ENCODE data around the gene ERMAP. TPM values are rescaled to one million over a fixed set of nuclear protein-coding genes. Genes with fewer than 3 reads are reported as not detected.

Gene ERMAP
- polyA plus RNA-seq, 1 experiment = 24.4 TPM

DNA sequence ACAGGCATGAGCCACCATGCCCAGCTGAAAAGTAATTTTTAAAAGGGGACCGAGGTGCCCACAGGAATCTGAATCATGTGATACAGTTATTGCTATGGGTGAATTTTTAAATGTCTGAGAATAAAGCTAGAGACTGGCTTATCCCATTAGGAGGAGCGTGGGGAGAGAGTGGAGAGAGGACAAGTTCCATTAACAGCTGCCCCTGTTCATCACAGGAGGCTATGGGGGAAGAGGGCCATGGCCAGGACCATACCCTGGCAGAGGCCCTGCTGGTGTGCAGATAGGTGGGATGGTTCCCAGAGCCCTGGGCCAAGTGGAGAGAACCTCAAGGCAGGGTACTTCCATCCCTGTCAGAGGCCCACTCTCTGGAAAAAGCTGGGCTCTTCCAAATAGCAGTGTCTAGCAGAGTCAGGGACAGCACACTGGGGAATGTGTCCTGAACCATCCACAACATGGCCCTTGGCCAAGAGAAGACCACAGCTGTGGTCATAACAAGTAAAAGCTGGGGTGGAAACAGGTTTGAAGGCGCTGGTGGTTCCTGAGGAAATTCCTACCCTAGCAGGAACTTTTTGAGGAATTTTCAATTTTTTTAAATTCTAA is 15.8 kb downstream of the ERMAP start:
- TF ChIP-seq, protein P1, sequence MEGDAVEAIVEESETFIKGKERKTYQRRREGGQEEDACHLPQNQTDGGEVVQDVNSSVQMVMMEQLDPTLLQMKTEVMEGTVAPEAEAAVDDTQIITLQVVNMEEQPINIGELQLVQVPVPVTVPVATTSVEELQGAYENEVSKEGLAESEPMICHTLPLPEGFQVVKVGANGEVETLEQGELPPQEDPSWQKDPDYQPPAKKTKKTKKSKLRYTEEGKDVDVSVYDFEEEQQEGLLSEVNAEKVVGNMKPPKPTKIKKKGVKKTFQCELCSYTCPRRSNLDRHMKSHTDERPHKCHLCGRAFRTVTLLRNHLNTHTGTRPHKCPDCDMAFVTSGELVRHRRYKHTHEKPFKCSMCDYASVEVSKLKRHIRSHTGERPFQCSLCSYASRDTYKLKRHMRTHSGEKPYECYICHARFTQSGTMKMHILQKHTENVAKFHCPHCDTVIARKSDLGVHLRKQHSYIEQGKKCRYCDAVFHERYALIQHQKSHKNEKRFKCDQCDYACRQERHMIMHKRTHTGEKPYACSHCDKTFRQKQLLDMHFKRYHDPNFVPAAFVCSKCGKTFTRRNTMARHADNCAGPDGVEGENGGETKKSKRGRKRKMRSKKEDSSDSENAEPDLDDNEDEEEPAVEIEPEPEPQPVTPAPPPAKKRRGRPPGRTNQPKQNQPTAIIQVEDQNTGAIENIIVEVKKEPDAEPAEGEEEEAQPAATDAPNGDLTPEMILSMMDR (IDR thresholded peaks at IDR 0.05; ENCODE audit: insufficient read depth, low read depth, low read length) = no peak
- H3K36me3 ChIP-seq (ENCODE audit: control insufficient read depth, insufficient read depth, low read length) = peaks cover 8% of the 10 kb centered on the region
- no peak overlapping the region for H3K4me3 ChIP-seq (ENCODE audit: low read depth, low read length)
- no peak for DNase-seq (ENCODE audit: low read depth)
- CTCF ChIA-PET = interaction anchor here (0.9 kb wide), 1 partner anchor 241 kb away, joined by 3 read pairs; no protein-coding TSS in a partner anchor
- H3K27me3 ChIP-seq (ENCODE audit: control insufficient read depth, insufficient read depth, low read length) = no peaks in the 10 kb centered on the region
- POLR2A ChIA-PET = no interaction called here

DNA sequence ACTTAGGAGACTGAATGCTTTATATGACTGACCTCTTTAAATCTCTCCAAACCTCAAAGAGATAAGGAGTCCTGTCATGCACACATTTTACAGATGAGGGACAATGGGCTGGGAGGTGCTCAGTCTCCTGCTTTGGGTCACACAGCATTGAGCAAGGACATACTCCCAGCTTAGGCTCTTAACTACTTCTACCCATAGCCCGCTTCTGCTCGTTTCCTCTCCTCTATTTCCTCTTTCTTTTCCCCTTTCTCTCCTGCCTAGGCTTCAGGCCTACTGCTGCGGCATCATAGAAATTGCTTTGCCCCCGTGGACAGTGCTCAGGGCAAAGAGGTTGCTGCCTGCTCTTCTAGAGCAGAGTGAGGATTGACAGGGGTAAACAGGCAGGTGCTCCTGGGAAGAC is 17.1 kb downstream of the ERMAP start:
- ChIA-PET CTCF (interaction anchor here (1.1 kb wide), 1 partner anchor 9 kb away, joined by 3 read pairs; no protein-coding TSS in a partner anchor), POLR2A (no interaction called here)

GRCh38 chr1:42834803-42835202 is 17.9 kb downstream of the ERMAP start:
- CTCF ChIA-PET = interaction anchor here (1.1 kb wide), 1 partner anchor 10 kb away, joined by 3 read pairs; no protein-coding TSS in a partner anchor
- Histone ChIP-seq H3K4me3 (ENCODE audit: low read depth, low read length) (no peak overlapping the region), H3K27me3 (ENCODE audit: control insufficient read depth, insufficient read depth, low read length) (no peaks in the 10 kb centered on the region), H3K36me3 (ENCODE audit: control insufficient read depth, insufficient read depth, low read length) (peaks cover 8% of the 10 kb centered on the region)
- TF ChIP-seq, protein P1 (IDR thresholded peaks at IDR 0.05; ENCODE audit: insufficient read depth, low read depth, low read length) = no peak
- POLR2A ChIA-PET = no interaction called here
- no peak for DNase-seq (ENCODE audit: low read depth)

More for the DNA sequence above, 17.1 kb downstream of the ERMAP start:
- DNase-seq (ENCODE audit: low read depth) = no peak
- no peak overlapping the region for H3K4me3 ChIP-seq (ENCODE audit: low read depth, low read length)
- TF ChIP-seq, protein P1 (IDR thresholded peaks at IDR 0.05; ENCODE audit: insufficient read depth, low read depth, low read length) = no peak
- no peaks in the 10 kb centered on the region for H3K27me3 ChIP-seq (ENCODE audit: control insufficient read depth, insufficient read depth, low read length)
- H3K36me3 ChIP-seq (ENCODE audit: control insufficient read depth, insufficient read depth, low read length) = peaks cover 8% of the 10 kb centered on the region

- Histone ChIP-seq H3K27me3 (ENCODE audit: control insufficient read depth, insufficient read depth, low read length) (no peaks in the 10 kb centered on the region), H3K4me3 (ENCODE audit: low read depth, low read length) (no peak overlapping the region), H3K36me3 (ENCODE audit: control insufficient read depth, insufficient read depth, low read length) (peaks cover 6% of the 10 kb centered on the region)
- ChIA-PET CTCF (no interaction called here), POLR2A (no interaction called here)
- no peak for DNase-seq (ENCODE audit: low read depth)
- TF ChIP-seq, protein P1 (IDR thresholded peaks at IDR 0.05; ENCODE audit: insufficient read depth, low read depth, low read length) = no peak
Measured at GRCh38 chr1:42835422-42835821, 18.5 kb downstream of the ERMAP start.

DNA sequence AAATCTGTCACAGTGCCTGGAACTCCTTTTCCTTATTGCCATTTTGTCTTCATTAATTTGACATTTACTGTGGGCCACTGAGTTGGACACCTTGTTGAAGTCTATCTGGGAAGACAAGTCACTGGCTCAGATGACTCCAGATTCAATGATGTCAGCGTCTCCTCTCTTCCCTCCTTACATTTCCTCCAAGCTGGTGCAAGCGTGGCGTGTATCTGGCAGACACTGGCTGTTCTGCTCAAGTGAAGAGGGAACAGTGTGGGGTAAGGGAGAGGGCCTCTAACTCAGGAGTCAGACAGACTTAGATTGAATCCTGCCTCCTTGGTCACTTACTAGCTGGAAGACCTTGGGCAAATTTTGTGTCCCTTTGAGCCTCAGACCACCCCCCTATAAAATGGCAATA is 20.8 kb downstream of the ERMAP start:
- H3K27me3 ChIP-seq (ENCODE audit: control insufficient read depth, insufficient read depth, low read length) = no peaks in the 10 kb centered on the region
- ChIA-PET POLR2A (no interaction called here), CTCF (interaction anchor here (1.2 kb wide), 1 partner anchor 20 kb away, joined by 3 read pairs; the partner anchor contains the start of genes ERMAP and SVBP)
- no peak for DNase-seq (ENCODE audit: low read depth)
- no peak overlapping the region for H3K4me3 ChIP-seq (ENCODE audit: low read depth, low read length)
- TF ChIP-seq, protein P1 (IDR thresholded peaks at IDR 0.05; ENCODE audit: insufficient read depth, low read depth, low read length) = no peak
- peaks cover 5% of the 10 kb centered on the region for H3K36me3 ChIP-seq (ENCODE audit: control insufficient read depth, insufficient read depth, low read length)

Data from BJ (cell line).